GM23338 (cell line): ENCODE data around the gene SLC35A5. TPM values are rescaled to one million over a fixed set of nuclear protein-coding genes. Genes with fewer than 3 reads are reported as not detected.

Source experiments
- ATAC-seq: fragments of 200-7000 bp; cut with Tn5 transposase; 3 replicates; pipeline ENCODE4 v1.9.1; 2020
- DNase-seq: peaks from one replicate; pipeline ENCODE4 v3.0.0-alpha.2; 2015; ENCODE audit warnings: low spot score
- H2AFZ ChIP-seq: fragments of 200-600 bp; sonication (generic); 2 replicates; pipeline ENCODE4 v1.8.0; 2016; ENCODE audit warnings: antibody characterized with exemption, mild to moderate bottlenecking, moderate library complexity
- H3F3A ChIP-seq: fragments of 200-600 bp; sonication (generic); replicated peaks from 2 replicates; pipeline ENCODE4 v1.8.0; 2017; ENCODE audit warnings: antibody characterized with exemption, mixed run types, low read depth
- H3K27ac ChIP-seq: fragments of 200-600 bp; sonication (generic); 2 replicates; pipeline ENCODE4 v1.6.1; 2016; ENCODE audit warnings: low read depth
- H3K27me3 ChIP-seq: fragments of 200-600 bp; sonication (generic); 2 replicates; pipeline ENCODE4 v1.8.0; 2016; ENCODE audit warnings: mild to moderate bottlenecking, mixed run types, moderate library complexity; ENCODE audit not compliant: insufficient read depth
- H3K36me3 ChIP-seq: fragments of 200-600 bp; sonication (generic); 2 replicates; pipeline ENCODE4 v1.8.0; 2016; ENCODE audit warnings: mild to moderate bottlenecking; ENCODE audit not compliant: insufficient read depth
- H3K4me1 ChIP-seq: fragments of 200-600 bp; sonication (generic); 2 replicates; pipeline ENCODE4 v1.8.0; 2016; ENCODE audit warnings: mild to moderate bottlenecking, moderate library complexity; ENCODE audit not compliant: insufficient read depth
- H3K4me2 ChIP-seq: fragments of 200-600 bp; sonication (generic); 2 replicates; pipeline ENCODE4 v1.7.1; 2017; ENCODE audit warnings: mixed run types
- H3K4me3 ChIP-seq: fragments of 200-600 bp; sonication (generic); 2 replicates; pipeline ENCODE4 v1.6.1; 2016; ENCODE audit warnings: mixed run types
- H3K79me2 ChIP-seq: fragments of 200-600 bp; sonication (generic); replicated peaks from 2 replicates; pipeline ENCODE4 v1.8.0; 2017; ENCODE audit warnings: mild to moderate bottlenecking; ENCODE audit not compliant: insufficient read depth
- H3K9me2 ChIP-seq: fragments of 200-600 bp; sonication (generic); 2 replicates; pipeline ENCODE4 v1.8.0; 2017; ENCODE audit not compliant: insufficient read depth
- H4K20me1 ChIP-seq: fragments of 200-600 bp; sonication (generic); replicated peaks from 2 replicates; pipeline ENCODE4 v1.8.0; 2017; ENCODE audit warnings: mild to moderate bottlenecking; ENCODE audit not compliant: insufficient read depth
- H3K27ac Mint-ChIP-seq: 2 replicates; pipeline ENCODE4 v1.8.0; 2020; ENCODE audit warnings: inconsistent platforms, mild to moderate bottlenecking, moderate library complexity, mixed read lengths
- H3K27me3 Mint-ChIP-seq: 3 replicates; pipeline ENCODE4 v1.8.0; 2022; ENCODE audit warnings: low read depth, mild to moderate bottlenecking, moderate library complexity, mixed read lengths, inconsistent platforms; ENCODE audit not compliant: insufficient read depth, poor library complexity
- H3K36me3 Mint-ChIP-seq: 3 replicates; pipeline ENCODE4 v1.8.0; 2021; ENCODE audit warnings: low read depth, mild to moderate bottlenecking, inconsistent platforms, moderate library complexity, mixed read lengths
- H3K4me1 Mint-ChIP-seq: 3 replicates; pipeline ENCODE4 v1.8.0; 2020; ENCODE audit warnings: mild to moderate bottlenecking, inconsistent platforms, mixed read lengths
- H3K4me3 Mint-ChIP-seq: 3 replicates; pipeline ENCODE4 v1.8.0; 2021; ENCODE audit warnings: moderate library complexity, mild to moderate bottlenecking, inconsistent platforms, mixed read lengths
- H3K9me3 Mint-ChIP-seq: 3 replicates; pipeline ENCODE4 v1.8.0; 2020; ENCODE audit warnings: moderate library complexity, mild to moderate bottlenecking, inconsistent platforms, mixed read lengths
- EZH2 ChIP-seq: fragments of 200-600 bp; sonication (generic); IDR thresholded peaks from one replicate; pipeline ENCODE4 v1.8.0; 2017; ENCODE audit warnings: antibody characterized with exemption, mild to moderate bottlenecking, low read depth; ENCODE audit not compliant: unreplicated experiment
- JUNB ChIP-seq: IDR thresholded peaks from one replicate; pipeline ENCODE4 v1.6.1; 2016; ENCODE audit warnings: antibody characterized with exemption; ENCODE audit not compliant: unreplicated experiment
- NANOG ChIP-seq: IDR thresholded peaks from 2 replicates; pipeline ENCODE4 v1.6.1; 2016; ENCODE audit warnings: antibody characterized with exemption, borderline replicate concordance
- POLR2AphosphoS5 ChIP-seq: IDR thresholded peaks from 2 replicates; pipeline ENCODE4 v1.6.1; 2016; ENCODE audit warnings: antibody characterized with exemption, low read depth
- STAT1 ChIP-seq: IDR thresholded peaks from one replicate; pipeline ENCODE4 v1.6.1; 2016; ENCODE audit warnings: antibody characterized with exemption; ENCODE audit not compliant: unreplicated experiment
- ZNF331 ChIP-seq: fragments of 250-450 bp; sonication (Bioruptor Pico); IDR thresholded peaks from 2 replicates; pipeline ENCODE4 v1.5.0; 2020; ENCODE audit warnings: low read depth, mild to moderate bottlenecking, moderate library complexity
- polyA plus RNA-seq: library from polyadenylated mRNA; unstranded; fragments of >200 nt; fragmentation: Nextera tagmentation; extraction: Ambion mirVana; gene quantifications from 2 replicates; pipeline ENCODE4 v1.2.1, GENCODE V29; 2016
- total RNA-seq: library from RNA; depleted of rRNA; stranded (reverse); fragments of >200 nt; shearing (Covaris generic); gene quantifications from 2 replicates; pipeline ENCODE4 v1.2.3, GENCODE V29; 2014
- TF ChIP-seq, protein P1 (sequence below): fragments of 250-450 bp; sonication (Bioruptor Pico); IDR thresholded peaks from 2 replicates; pipeline ENCODE4 v1.5.0; 2020; ENCODE audit warnings: mild to moderate bottlenecking, moderate library complexity
- TF ChIP-seq, protein P2 (sequence below): IDR thresholded peaks from one replicate; pipeline ENCODE4 v1.6.1; 2018; ENCODE audit warnings: antibody characterized with exemption; ENCODE audit not compliant: unreplicated experiment
- TF ChIP-seq, protein P3 (sequence below), 2 experiments: fragments of 200-600 bp in 1 of 2; sonication (generic) in 1 of 2; conservative IDR thresholded peaks; 2 replicates each; pipeline versions ENCODE4 v1.5.1 to v1.6.1; 2016 to 2017; ENCODE audit warnings: antibody characterized with exemption in 2 of 2, low read depth in 2 of 2, mild to moderate bottlenecking in 2 of 2, moderate library complexity in 1 of 2

Gene SLC35A5
- total and polyA plus RNA-seq, 2 experiments from 2014 or later, result 19.9 to 40.4 TPM

- TF ChIP-seq ZNF331 (CRISPR knock-in tag), result no peak
- TF ChIP-seq POLR2AphosphoS5, result no peak
Measured at GRCh38 chr3:112594856-112595255, 33.0 kb downstream of the SLC35A5 start (continued).

DNA sequence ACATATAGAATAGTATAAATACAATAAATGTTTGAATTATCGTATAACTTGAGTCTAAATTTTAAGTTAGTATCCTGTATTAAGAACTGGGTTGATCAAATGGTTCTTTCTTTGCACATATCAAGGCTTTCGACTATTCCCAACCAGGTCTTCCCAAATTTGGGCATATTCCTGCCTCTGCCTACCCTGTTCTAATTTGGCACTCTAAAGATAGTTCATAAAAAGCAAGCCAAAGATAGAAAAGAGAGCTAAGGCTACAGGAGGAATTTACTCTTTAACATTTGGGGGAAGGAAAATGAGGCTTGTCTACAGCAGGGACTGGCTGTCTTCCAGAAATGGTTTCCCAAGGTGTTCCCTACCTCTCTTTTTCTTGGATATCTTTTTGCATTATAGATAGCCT lies 36.1 kb downstream of the SLC35A5 start:
- H3K36me3 ChIP-seq, result no peaks in the 10 kb centered on the region
- H3K4me3 ChIP-seq, result no peak overlapping the region
- peaks cover 6% of the 10 kb centered on the region for H3K4me1 ChIP-seq
- no peaks in the 10 kb centered on the region for H3K79me2 ChIP-seq
- Mint-ChIP-seq H3K4me3 (no peak overlapping the region), H3K27ac (no peak overlapping the region), H3K27me3 (peaks cover 3% of the 10 kb centered on the region), H3K4me1 (peaks cover 3% of the 10 kb centered on the region; the same call in 2 of the 3 replicates), H3K36me3 (no peaks in the 10 kb centered on the region), H3K9me3 (no peaks in the 10 kb centered on the region)
- H3K27me3 ChIP-seq, result no peaks in the 10 kb centered on the region
- ATAC-seq (no peak), DNase-seq (no peak)
- no peak overlapping the region for H3K4me2 ChIP-seq
- H4K20me1 ChIP-seq, result no peaks in the 10 kb centered on the region
- no peaks in the 10 kb centered on the region for H3F3A ChIP-seq
- no peak overlapping the region for H3K27ac ChIP-seq
- no peaks in the 10 kb centered on the region for H3K9me2 ChIP-seq
- TF ChIP-seq ZNF331 (CRISPR knock-in tag) (no peak), EZH2 (no peak), STAT1 (no peak), NANOG (no peak), JUNB (no peak)
- TF ChIP-seq, protein P1, sequence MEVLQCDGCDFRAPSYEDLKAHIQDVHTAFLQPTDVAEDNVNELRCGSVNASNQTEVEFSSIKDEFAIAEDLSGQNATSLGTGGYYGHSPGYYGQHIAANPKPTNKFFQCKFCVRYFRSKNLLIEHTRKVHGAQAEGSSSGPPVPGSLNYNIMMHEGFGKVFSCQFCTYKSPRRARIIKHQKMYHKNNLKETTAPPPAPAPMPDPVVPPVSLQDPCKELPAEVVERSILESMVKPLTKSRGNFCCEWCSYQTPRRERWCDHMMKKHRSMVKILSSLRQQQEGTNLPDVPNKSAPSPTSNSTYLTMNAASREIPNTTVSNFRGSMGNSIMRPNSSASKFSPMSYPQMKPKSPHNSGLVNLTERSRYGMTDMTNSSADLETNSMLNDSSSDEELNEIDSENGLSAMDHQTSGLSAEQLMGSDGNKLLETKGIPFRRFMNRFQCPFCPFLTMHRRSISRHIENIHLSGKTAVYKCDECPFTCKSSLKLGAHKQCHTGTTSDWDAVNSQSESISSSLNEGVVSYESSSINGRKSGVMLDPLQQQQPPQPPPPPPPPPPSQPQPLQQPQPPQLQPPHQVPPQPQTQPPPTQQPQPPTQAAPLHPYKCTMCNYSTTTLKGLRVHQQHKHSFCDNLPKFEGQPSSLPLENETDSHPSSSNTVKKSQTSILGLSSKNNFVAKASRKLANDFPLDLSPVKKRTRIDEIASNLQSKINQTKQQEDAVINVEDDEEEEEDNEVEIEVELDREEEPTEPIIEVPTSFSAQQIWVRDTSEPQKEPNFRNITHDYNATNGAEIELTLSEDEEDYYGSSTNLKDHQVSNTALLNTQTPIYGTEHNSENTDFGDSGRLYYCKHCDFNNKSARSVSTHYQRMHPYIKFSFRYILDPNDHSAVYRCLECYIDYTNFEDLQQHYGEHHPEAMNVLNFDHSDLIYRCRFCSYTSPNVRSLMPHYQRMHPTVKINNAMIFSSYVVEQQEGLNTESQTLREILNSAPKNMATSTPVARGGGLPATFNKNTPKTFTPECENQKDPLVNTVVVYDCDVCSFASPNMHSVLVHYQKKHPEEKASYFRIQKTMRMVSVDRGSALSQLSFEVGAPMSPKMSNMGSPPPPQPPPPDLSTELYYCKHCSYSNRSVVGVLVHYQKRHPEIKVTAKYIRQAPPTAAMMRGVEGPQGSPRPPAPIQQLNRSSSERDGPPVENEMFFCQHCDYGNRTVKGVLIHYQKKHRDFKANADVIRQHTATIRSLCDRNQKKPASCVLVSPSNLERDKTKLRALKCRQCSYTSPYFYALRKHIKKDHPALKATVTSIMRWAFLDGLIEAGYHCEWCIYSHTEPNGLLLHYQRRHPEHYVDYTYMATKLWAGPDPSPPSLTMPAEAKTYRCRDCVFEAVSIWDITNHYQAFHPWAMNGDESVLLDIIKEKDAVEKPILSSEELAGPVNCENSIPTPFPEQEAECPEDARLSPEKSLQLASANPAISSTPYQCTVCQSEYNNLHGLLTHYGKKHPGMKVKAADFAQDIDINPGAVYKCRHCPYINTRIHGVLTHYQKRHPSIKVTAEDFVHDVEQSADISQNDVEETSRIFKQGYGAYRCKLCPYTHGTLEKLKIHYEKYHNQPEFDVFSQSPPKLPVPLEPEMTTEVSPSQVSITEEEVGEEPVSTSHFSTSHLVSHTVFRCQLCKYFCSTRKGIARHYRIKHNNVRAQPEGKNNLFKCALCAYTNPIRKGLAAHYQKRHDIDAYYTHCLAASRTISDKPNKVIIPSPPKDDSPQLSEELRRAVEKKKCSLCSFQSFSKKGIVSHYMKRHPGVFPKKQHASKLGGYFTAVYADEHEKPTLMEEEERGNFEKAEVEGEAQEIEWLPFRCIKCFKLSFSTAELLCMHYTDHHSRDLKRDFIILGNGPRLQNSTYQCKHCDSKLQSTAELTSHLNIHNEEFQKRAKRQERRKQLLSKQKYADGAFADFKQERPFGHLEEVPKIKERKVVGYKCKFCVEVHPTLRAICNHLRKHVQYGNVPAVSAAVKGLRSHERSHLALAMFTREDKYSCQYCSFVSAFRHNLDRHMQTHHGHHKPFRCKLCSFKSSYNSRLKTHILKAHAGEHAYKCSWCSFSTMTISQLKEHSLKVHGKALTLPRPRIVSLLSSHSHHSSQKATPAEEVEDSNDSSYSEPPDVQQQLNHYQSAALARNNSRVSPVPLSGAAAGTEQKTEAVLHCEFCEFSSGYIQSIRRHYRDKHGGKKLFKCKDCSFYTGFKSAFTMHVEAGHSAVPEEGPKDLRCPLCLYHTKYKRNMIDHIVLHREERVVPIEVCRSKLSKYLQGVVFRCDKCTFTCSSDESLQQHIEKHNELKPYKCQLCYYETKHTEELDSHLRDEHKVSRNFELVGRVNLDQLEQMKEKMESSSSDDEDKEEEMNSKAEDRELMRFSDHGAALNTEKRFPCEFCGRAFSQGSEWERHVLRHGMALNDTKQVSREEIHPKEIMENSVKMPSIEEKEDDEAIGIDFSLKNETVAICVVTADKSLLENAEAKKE (CRISPR knock-in tag), result no peak
- TF ChIP-seq, protein P2, sequence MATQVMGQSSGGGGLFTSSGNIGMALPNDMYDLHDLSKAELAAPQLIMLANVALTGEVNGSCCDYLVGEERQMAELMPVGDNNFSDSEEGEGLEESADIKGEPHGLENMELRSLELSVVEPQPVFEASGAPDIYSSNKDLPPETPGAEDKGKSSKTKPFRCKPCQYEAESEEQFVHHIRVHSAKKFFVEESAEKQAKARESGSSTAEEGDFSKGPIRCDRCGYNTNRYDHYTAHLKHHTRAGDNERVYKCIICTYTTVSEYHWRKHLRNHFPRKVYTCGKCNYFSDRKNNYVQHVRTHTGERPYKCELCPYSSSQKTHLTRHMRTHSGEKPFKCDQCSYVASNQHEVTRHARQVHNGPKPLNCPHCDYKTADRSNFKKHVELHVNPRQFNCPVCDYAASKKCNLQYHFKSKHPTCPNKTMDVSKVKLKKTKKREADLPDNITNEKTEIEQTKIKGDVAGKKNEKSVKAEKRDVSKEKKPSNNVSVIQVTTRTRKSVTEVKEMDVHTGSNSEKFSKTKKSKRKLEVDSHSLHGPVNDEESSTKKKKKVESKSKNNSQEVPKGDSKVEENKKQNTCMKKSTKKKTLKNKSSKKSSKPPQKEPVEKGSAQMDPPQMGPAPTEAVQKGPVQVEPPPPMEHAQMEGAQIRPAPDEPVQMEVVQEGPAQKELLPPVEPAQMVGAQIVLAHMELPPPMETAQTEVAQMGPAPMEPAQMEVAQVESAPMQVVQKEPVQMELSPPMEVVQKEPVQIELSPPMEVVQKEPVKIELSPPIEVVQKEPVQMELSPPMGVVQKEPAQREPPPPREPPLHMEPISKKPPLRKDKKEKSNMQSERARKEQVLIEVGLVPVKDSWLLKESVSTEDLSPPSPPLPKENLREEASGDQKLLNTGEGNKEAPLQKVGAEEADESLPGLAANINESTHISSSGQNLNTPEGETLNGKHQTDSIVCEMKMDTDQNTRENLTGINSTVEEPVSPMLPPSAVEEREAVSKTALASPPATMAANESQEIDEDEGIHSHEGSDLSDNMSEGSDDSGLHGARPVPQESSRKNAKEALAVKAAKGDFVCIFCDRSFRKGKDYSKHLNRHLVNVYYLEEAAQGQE, result no peak
- TF ChIP-seq, protein P3, sequence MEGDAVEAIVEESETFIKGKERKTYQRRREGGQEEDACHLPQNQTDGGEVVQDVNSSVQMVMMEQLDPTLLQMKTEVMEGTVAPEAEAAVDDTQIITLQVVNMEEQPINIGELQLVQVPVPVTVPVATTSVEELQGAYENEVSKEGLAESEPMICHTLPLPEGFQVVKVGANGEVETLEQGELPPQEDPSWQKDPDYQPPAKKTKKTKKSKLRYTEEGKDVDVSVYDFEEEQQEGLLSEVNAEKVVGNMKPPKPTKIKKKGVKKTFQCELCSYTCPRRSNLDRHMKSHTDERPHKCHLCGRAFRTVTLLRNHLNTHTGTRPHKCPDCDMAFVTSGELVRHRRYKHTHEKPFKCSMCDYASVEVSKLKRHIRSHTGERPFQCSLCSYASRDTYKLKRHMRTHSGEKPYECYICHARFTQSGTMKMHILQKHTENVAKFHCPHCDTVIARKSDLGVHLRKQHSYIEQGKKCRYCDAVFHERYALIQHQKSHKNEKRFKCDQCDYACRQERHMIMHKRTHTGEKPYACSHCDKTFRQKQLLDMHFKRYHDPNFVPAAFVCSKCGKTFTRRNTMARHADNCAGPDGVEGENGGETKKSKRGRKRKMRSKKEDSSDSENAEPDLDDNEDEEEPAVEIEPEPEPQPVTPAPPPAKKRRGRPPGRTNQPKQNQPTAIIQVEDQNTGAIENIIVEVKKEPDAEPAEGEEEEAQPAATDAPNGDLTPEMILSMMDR (conservative IDR thresholded peaks at IDR 0.05; ENCODE audit: low read depth in 2 of 2), result no peak
- H2AFZ ChIP-seq, result no peak overlapping the region
